HG03521 (cell line): Measurements from ENCODE around the gene TNFAIP8.

Source experiments
- ATAC-seq: cut with Tn5 transposase; IDR thresholded peaks from one replicate; pipeline ENCODE4 v1.9.1; 2021; ENCODE audit warnings: mild to moderate bottlenecking, moderate library complexity; ENCODE audit not compliant: unreplicated experiment

The TNFAIP8 gene

GRCh38 chr5:119365847-119366539, 10.2 kb downstream of the TNFAIP8 start:
- no peak for ATAC-seq

GRCh38 chr5:119366540-119366881, 10.7 kb downstream of the TNFAIP8 start:
- no peak for ATAC-seq

GRCh38 chr5:119367502-119368237, 11.9 kb downstream of the TNFAIP8 start:
- ATAC-seq, result peak; percentile 55

GRCh38 chr5:119368238-119368630, 12.4 kb downstream of the TNFAIP8 start:
- ATAC-seq, result no peak

GRCh38 chr5:119370486-119370885, 14.7 kb downstream of the TNFAIP8 start:
- no peak for ATAC-seq

GRCh38 chr5:119371146-119371545, 15.3 kb downstream of the TNFAIP8 start:
- no peak for ATAC-seq

GRCh38 chr5:119373449-119373858, 17.6 kb downstream of the TNFAIP8 start:
- ATAC-seq, result peak; percentile 61

GRCh38 chr5:119374901-119375300, 19.1 kb downstream of the TNFAIP8 start:
- no peak for ATAC-seq

- no peak for ATAC-seq
These were observed 21.2 kb downstream of the TNFAIP8 start for GRCh38 chr5:119377066-119377465.

- ATAC-seq, result no peak
These were observed 22.4 kb downstream of the TNFAIP8 start for GRCh38 chr5:119378075-119378700.

- no peak for ATAC-seq
These were observed 23.3 kb downstream of the TNFAIP8 start for GRCh38 chr5:119379096-119379495.

GRCh38 chr5:119379942-119380547, 24.2 kb downstream of the TNFAIP8 start:
- ATAC-seq, result no peak

GRCh38 chr5:119382169-119382568, 26.4 kb downstream of the TNFAIP8 start:
- ATAC-seq, result no peak

GRCh38 chr5:119383008-119383407, 27.2 kb downstream of the TNFAIP8 start:
- no peak for ATAC-seq

- ATAC-seq, result no peak
These were observed 29.3 kb downstream of the TNFAIP8 start for GRCh38 chr5:119385136-119385535.

- ATAC-seq, result no peak
These were observed 29.8 kb downstream of the TNFAIP8 start for GRCh38 chr5:119385536-119386128.

- ATAC-seq, result no peak
These were observed 31.0 kb downstream of the TNFAIP8 start for GRCh38 chr5:119386596-119387344.

GRCh38 chr5:119387945-119388618, 32.3 kb downstream of the TNFAIP8 start:
- ATAC-seq, result no peak

- ATAC-seq, result no peak
These were observed 32.9 kb downstream of the TNFAIP8 start for GRCh38 chr5:119388619-119389190.
